Trophoblast cell (in vitro differentiated cells and primary cell): ENCODE results near the gene GALNT12.

Experiments
- DNase-seq, 2 donors: peaks; one replicate each; pipeline ENCODE4 v3.0.0-alpha.2; 2016
- H2AFZ ChIP-seq: 2 replicates; pipeline ENCODE4 v1.6.1; 2013; ENCODE audit warnings: low read length, moderate library complexity, mild to moderate bottlenecking; ENCODE audit not compliant: insufficient read depth, poor library complexity
- H2AK5ac ChIP-seq: 2 replicates; pipeline ENCODE4 v1.6.1; 2013; ENCODE audit warnings: mild to moderate bottlenecking, low read length
- H2BK120ac ChIP-seq: 2 replicates; pipeline ENCODE4 v1.6.1; 2013; ENCODE audit warnings: low read length, mild to moderate bottlenecking, moderate library complexity; ENCODE audit not compliant: insufficient read depth, poor library complexity
- H2BK12ac ChIP-seq: 2 replicates; pipeline ENCODE4 v1.6.1; 2013; ENCODE audit warnings: mild to moderate bottlenecking, low read length, moderate library complexity
- H2BK5ac ChIP-seq: 2 replicates; pipeline ENCODE4 v1.6.1; 2013; ENCODE audit warnings: low read length, low read depth, moderate library complexity, mild to moderate bottlenecking; ENCODE audit not compliant: poor library complexity
- H3K14ac ChIP-seq: 2 replicates; pipeline ENCODE4 v1.6.1; 2013; ENCODE audit warnings: mild to moderate bottlenecking, low read length
- H3K18ac ChIP-seq: 2 replicates; pipeline ENCODE4 v1.6.1; 2013; ENCODE audit warnings: mild to moderate bottlenecking, low read length
- H3K23ac ChIP-seq: 2 replicates; pipeline ENCODE4 v1.6.1; 2013; ENCODE audit warnings: low read length
- H3K27ac ChIP-seq: 2 replicates; pipeline ENCODE4 v1.5.1; 2013; ENCODE audit warnings: low read depth, mild to moderate bottlenecking, inconsistent platforms, low read length, moderate library complexity
- H3K27me3 ChIP-seq: 2 replicates; pipeline ENCODE4 v1.6.1; 2013; ENCODE audit warnings: inconsistent platforms, mild to moderate bottlenecking, low read length, moderate library complexity; ENCODE audit not compliant: insufficient read depth
- H3K36me3 ChIP-seq, 2 experiments: 1 replicate in 1 of 2; 2 replicates in 1 of 2; pipeline ENCODE4 v1.6.1; 2013; ENCODE audit warnings: low read length in 2 of 2, mild to moderate bottlenecking in 2 of 2, moderate library complexity in 1 of 2; ENCODE audit not compliant: insufficient read depth in 2 of 2, control insufficient read depth in 1 of 2
- H3K4ac ChIP-seq: 2 replicates; pipeline ENCODE4 v1.6.1; 2013; ENCODE audit warnings: low read depth, mild to moderate bottlenecking, low read length, moderate library complexity
- H3K4me1 ChIP-seq, 2 experiments: 1 replicate in 1 of 2; 2 replicates in 1 of 2; pipeline ENCODE4 v1.6.1; 2013; ENCODE audit warnings: low read length in 2 of 2, mild to moderate bottlenecking in 2 of 2, moderate library complexity in 1 of 2; ENCODE audit not compliant: insufficient read depth in 2 of 2, control insufficient read depth in 1 of 2
- H3K4me2 ChIP-seq: 2 replicates; pipeline ENCODE4 v1.6.1; 2013; ENCODE audit warnings: inconsistent platforms, mild to moderate bottlenecking, low read length, moderate library complexity
- H3K4me3 ChIP-seq: 2 replicates; pipeline ENCODE4 v1.5.1; 2013; ENCODE audit warnings: mild to moderate bottlenecking, low read depth, low read length, inconsistent platforms
- H3K79me1 ChIP-seq: one replicate; pipeline ENCODE4 v1.6.1; 2013; ENCODE audit warnings: low read length
- H3K79me2 ChIP-seq: 2 replicates; pipeline ENCODE4 v1.6.1; 2013; ENCODE audit warnings: low read length, mild to moderate bottlenecking; ENCODE audit not compliant: control insufficient read depth, insufficient read depth, poor library complexity
- H3K9ac ChIP-seq: 2 replicates; pipeline ENCODE4 v1.6.1; 2013; ENCODE audit warnings: mild to moderate bottlenecking, low read length
- H3K9me3 ChIP-seq: 2 replicates; pipeline ENCODE4 v1.6.1; 2013; ENCODE audit warnings: low read depth, mild to moderate bottlenecking, control low read depth, inconsistent platforms, low read length; ENCODE audit not compliant: insufficient read depth
- H4K12ac ChIP-seq: 2 replicates; pipeline ENCODE4 v1.6.1; 2013; ENCODE audit warnings: low read depth, mild to moderate bottlenecking, low read length, moderate library complexity
- H4K8ac ChIP-seq: 2 replicates; pipeline ENCODE4 v1.6.1; 2013; ENCODE audit warnings: low read depth, mild to moderate bottlenecking, low read length, moderate library complexity
- H4K91ac ChIP-seq: one replicate; pipeline ENCODE4 v1.6.1; 2013; ENCODE audit warnings: low read depth, mild to moderate bottlenecking, low read length, moderate library complexity
- WGBS: extraction: QIAGEN DNeasy Blood & Tissue Kit; methylation state at CpG from one replicate; pipeline ENCODE4 v1.1.7; 2013; ENCODE audit warnings: missing lambda C conversion rate; ENCODE audit not compliant: insufficient read length, insufficient coverage; ENCODE audit errors: extremely low coverage; 5-methylcytosine and 5-hydroxymethylcytosine counted together

Gene GALNT12

DNA sequence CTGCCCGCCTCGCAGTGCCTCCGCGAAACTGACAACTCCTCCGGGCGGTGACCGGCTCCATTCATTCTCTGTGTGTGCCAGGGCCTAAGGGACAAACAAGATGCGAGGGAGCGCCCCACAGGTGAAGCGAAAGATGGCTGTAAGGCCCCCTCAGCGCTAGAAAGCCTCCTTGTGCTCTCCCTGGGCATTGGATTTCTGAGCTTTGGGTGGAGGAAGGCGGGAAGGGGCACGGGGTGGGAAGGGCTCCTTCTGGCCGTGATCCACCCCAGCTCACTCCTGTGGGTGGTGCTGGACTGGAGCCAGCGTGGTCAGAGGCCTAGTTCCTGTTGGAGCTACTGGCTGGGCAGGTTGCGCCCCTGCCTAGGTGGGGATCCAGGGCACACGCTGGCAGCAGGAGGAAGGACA, 943 bp downstream of the GALNT12 start:
- WGBS = no CpG with 5 or more reads among the region's 17 CpGs
- H3K27me3 ChIP-seq = no peaks in the 10 kb centered on the region
- no peak overlapping the region for H4K91ac ChIP-seq
- H3K14ac ChIP-seq = no peak overlapping the region
- H3K79me2 ChIP-seq = no peaks in the 10 kb centered on the region
- no peaks in the 10 kb centered on the region for H3K36me3 ChIP-seq
- H2BK120ac ChIP-seq = no peak overlapping the region
- H3K4me1 ChIP-seq = peaks cover 11 to 17% of the 10 kb centered on the region in 2 experiments
- peak overlapping the region; percentile 99 for H3K4me2 ChIP-seq
- no peak overlapping the region for H3K9ac ChIP-seq
- no peak overlapping the region for H3K4ac ChIP-seq
- H3K79me1 ChIP-seq = no peaks in the 10 kb centered on the region
- no peak overlapping the region for H3K18ac ChIP-seq
- no peak overlapping the region for H2BK5ac ChIP-seq
- H2AFZ ChIP-seq = no peak overlapping the region
- H3K23ac ChIP-seq = no peak overlapping the region
- DNase-seq = no peak
- no peak overlapping the region for H2AK5ac ChIP-seq
- H4K8ac ChIP-seq = no peak overlapping the region
- no peak overlapping the region for H4K12ac ChIP-seq
- H3K9me3 ChIP-seq = no peaks in the 10 kb centered on the region
- no peak overlapping the region for H3K4me3 ChIP-seq
- no peak overlapping the region for H3K27ac ChIP-seq
- H2BK12ac ChIP-seq = no peak overlapping the region

DNA sequence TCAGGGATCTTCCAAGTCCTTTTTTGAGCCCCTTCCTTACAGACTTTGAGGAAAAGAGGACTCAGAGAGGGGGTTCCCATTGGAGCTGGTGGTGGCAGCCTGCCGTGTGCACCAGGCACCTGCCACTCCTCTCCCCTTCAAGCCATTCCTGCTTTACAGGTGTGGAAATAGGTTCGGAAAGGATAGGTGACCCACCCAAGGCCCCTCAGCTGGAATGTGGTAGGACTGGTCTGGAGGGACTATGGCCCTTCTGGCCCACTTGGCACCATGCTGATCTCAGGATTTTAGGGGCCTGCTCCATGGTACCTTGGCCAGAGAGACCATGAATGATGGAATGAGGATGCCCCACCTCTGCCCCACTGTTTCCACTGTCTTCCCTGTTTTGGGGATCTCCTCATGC, 1.4 kb downstream of the GALNT12 start:
- Histone ChIP-seq H4K91ac (no peak overlapping the region), H3K27me3 (no peaks in the 10 kb centered on the region), H3K79me1 (no peaks in the 10 kb centered on the region), H3K4me1 (peaks cover 11 to 17% of the 10 kb centered on the region in 2 experiments), H3K4me2 (no peak overlapping the region), H3K9me3 (no peaks in the 10 kb centered on the region), H4K8ac (no peak overlapping the region), H2BK5ac (no peak overlapping the region), H3K23ac (no peak overlapping the region), H3K4me3 (no peak overlapping the region), H2BK12ac (no peak overlapping the region), H3K9ac (no peak overlapping the region), H2BK120ac (no peak overlapping the region), H4K12ac (no peak overlapping the region), H3K18ac (no peak overlapping the region), H3K79me2 (no peaks in the 10 kb centered on the region), H3K36me3 (no peaks in the 10 kb centered on the region), H2AK5ac (no peak overlapping the region), H3K4ac (no peak overlapping the region), H2AFZ (no peak overlapping the region), H3K27ac (no peak overlapping the region), H3K14ac (no peak overlapping the region)
- no CpG with 5 or more reads among the region's 2 CpGs for WGBS
- DNase-seq = no peak

DNA sequence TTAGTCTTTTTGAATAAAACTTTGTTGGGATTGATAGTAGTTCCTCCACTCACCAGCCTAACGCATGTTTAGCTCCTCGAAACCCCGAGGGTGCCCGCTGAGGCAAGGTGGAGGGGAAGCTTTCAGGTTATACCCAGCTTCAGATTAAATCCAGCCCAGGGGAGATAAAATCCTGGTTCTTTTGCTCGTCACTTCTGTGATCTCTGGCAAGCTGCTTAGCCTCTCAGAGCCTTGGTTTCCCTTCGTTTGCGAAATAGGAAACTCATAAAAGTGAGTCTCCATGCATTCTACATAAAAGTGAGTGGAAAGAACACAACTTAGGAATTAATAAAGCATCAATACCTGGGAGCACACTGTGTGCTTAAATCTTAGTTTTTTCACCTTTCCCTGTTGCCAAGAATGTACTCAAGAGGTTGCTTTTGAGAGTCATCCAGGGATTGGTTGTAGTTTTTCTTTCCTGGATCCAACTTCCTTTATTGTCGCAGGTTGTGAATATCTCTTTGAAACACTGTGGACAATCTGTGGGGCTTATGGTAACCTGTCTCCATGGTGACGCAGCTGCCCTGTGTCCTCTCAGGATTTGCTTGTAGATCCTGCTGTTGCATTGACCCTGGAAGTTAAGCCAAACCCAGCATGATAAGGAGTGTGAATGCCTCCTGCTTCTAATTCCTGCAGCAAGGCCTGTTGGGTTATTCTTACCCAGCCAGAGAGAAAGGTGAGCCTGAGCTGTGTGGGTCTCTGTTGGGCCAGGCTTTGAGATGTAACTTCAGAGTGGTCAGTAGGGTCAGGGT, 2.0 kb downstream of the GALNT12 start:
- no CpG with 5 or more reads among the region's 9 CpGs for WGBS
- Histone ChIP-seq H3K4me1 (peaks cover 11 to 17% of the 10 kb centered on the region in 2 experiments), H3K9ac (no peak overlapping the region), H3K23ac (no peak overlapping the region), H2BK5ac (no peak overlapping the region), H3K4me3 (no peak overlapping the region), H3K79me2 (no peaks in the 10 kb centered on the region), H4K8ac (no peak overlapping the region), H3K14ac (no peak overlapping the region), H3K4me2 (no peak overlapping the region), H2BK120ac (no peak overlapping the region), H3K27me3 (no peaks in the 10 kb centered on the region), H3K27ac (no peak overlapping the region), H2AK5ac (no peak overlapping the region), H3K9me3 (no peaks in the 10 kb centered on the region), H3K36me3 (no peaks in the 10 kb centered on the region), H3K18ac (no peak overlapping the region), H4K12ac (no peak overlapping the region), H3K79me1 (no peaks in the 10 kb centered on the region), H2AFZ (no peak overlapping the region), H3K4ac (no peak overlapping the region), H2BK12ac (no peak overlapping the region), H4K91ac (no peak overlapping the region)
- DNase-seq = no peak

DNA sequence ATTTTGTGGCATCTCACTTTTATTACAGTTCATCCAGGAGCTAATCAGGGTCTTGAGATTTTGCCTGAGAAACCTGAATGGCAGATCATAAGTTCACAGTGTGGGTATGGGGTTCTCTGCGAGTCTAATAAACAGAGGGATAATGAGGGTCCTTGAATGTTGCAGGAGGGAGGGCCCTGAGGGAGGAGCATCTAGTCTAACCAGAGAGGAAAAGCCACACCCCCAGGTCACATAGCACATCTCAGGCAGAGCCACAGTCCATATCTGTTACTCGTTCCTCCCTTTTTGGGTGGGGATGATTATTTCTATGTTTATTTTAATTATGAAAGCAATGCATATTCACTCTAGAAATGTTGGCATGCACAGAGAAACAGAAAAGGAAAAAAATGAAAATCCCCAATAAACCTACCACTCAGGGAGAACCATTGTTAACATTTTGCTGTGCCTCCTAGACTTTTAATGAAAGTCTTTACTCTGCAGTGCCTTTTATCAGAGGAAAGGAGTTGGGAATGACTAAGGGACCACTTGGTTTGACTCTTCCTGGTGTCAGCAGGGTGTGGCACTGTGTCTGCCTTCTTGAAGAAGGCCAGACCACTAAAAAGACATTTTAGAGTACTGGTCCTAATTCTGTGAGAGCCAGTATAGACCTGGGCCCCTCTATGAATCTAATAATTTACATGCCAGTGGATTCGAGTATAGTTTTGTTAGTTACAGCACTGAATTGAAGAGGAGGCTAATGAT, 2.8 kb downstream of the GALNT12 start:
- Histone ChIP-seq H3K23ac (no peak overlapping the region), H3K9ac (no peak overlapping the region), H2AK5ac (no peak overlapping the region), H3K79me1 (no peaks in the 10 kb centered on the region), H3K79me2 (no peaks in the 10 kb centered on the region), H2BK12ac (no peak overlapping the region), H3K4ac (no peak overlapping the region), H3K4me3 (no peak overlapping the region), H4K12ac (no peak overlapping the region), H3K27me3 (no peaks in the 10 kb centered on the region), H2BK120ac (no peak overlapping the region), H3K14ac (no peak overlapping the region), H4K91ac (no peak overlapping the region), H2AFZ (no peak overlapping the region), H3K9me3 (no peaks in the 10 kb centered on the region), H3K4me1 (peaks cover 11 to 17% of the 10 kb centered on the region in 2 experiments), H3K18ac (no peak overlapping the region), H2BK5ac (no peak overlapping the region), H3K36me3 (no peaks in the 10 kb centered on the region), H4K8ac (no peak overlapping the region), H3K4me2 (no peak overlapping the region), H3K27ac (no peak overlapping the region)
- no CpG with 5 or more reads among the region's 3 CpGs for WGBS
- DNase-seq = no peak
